NCI-H345 treated with DMSO at 0.1 percent for 48 hours (cell line): ENCODE data around the gene FNDC3B.
A peak's percentile ranks its signal among the peaks of the same experiment; 100 is the strongest.
"Not testable (repeated sequence)": the region's sequence is repeated elsewhere in the genome, so short reads cannot be mapped to it uniquely, and the experiment has no call there.

Experiments used
- DNase-seq: peaks from one replicate; lab custom pipeline; 2025; ENCODE audit not compliant: unreplicated experiment; lab: John Stamatoyannopoulos, UW

FNDC3B gene

DNA sequence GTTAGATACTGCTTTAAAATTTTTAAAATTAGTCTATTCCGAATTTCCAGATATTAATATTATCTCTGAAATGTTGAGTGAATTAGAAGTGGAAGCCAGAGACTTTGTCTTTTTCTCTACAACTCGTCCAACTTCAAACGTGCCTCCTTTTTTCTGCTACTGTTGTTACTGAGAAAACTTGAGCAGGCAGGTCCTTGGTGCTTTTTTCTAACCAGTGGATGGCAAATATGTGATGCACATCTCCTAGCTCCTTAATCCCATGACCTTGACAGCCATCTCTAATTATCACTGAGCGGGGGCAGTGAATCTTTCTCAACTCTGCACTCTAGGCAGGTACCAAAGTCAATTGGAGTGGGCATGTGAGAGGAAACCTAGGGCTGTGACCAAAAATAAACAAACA is 50.7 kb downstream of the FNDC3B start:
- DNase-seq = no peak

GRCh38 chr3:172092658-172093057 is 53.3 kb downstream of the FNDC3B start:
- no peak for DNase-seq

GRCh38 chr3:172093581-172094443 is 54.4 kb downstream of the FNDC3B start:
- not testable (repeated sequence) for DNase-seq

DNA sequence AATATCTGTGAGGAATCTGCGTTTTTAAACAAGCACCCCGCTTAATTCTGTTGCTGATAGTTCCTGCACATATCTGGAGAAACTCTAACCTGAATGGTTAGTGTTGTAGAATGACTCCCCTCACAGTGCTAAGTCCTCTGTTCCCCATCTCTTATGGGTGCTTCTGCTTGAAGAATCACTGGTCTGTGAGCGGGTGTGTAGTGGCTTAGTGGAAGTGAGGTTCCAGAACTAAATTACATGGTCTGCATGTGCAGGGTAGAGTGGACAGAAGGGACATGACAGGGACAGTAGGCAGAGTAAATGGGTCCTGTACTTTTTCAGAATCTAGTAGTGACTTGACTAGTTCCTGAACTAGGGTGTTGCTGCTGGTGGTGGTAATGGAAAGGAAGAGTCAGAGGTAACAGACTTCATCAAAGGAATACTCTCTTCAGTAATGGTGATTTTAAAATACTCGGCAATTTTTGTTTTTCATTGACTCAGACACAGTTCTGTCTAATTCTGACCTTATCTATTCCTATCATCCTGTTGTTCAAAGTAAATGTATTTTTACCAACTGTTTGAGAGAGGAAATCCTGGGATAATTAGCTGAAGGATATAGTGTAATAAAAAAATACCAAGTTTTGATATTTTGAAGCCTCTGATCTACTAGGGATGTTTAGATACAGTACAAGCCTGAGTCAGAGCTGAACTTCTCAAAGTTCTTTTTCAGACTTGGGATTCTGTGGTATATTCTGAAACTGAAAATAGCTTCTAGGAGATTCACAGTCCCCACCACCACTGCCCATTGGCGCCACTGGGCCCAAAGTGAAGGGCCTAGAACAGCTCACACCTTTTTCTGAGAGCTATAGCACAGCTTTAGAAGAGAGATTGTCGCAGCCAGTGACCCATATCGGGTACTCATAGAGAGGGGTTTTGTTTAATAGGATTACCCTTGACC is 55.5 kb downstream of the FNDC3B start:
- DNase-seq = no peak

DNA sequence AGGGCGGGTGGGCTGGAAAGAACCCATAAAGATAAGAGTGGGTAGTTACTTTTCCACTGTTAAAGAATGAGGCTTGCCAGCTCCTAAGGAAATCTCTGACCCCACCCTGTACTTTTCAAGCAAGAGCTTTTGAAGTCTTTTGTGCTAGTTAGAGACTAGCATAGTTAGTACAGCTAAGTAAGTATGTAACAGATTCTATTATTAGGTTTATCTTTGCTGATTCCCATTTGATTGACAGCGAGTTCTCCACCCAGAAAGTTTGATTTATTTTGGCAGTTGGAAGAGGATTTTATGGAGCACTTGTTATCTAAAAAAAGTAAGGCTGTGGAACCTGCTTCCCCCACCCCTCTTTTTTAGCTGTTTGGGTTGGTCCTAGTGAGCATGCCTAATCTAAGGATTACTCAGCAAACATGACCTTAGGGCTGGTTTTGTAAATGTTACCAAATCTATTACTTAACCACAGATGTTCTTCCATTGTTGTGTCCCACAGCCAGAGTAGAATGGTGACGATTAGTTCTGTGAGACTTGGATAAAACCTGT is 57.6 kb downstream of the FNDC3B start:
- no peak for DNase-seq

DNA sequence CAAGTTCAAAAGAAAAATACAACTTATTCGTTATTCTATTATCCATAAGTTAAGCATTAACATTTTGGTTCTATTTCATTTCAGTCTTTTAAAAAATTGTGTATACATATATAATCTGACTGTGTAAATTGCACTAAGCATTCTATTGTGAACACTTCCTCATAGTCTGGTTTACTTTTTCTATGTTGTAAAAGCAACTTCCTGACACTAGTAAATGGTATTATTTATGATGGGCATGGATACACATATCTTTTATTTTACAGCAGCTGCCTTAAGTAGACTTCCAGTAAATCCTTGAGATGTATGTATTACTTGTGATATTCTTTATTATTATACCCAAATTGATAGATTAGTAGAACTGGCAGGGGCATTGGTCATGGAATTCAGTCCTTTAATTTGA is 58.2 kb downstream of the FNDC3B start:
- DNase-seq = no peak

- DNase-seq = peak; percentile 3
Observed at GRCh38 chr3:172098698-172099494, 59.5 kb downstream of the FNDC3B start.

DNA sequence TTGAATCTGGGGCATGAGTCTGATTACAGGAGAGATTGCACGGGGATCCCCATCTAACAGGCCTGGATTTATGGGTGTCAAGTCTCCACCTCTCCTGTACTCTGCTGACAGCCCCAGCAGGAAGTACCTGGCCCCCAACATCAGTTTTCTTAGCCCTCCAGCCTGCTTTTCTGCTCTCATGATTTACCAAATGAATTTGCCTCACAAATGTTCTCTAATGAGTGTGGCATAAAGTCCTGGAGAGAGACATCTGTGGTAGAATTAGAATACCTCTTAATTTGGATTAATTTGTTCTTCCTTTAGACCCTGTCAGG is 60.1 kb downstream of the FNDC3B start:
- no peak for DNase-seq

- DNase-seq = no peak
Observed at GRCh38 chr3:172100482-172100881, 61.1 kb downstream of the FNDC3B start.

- DNase-seq = no peak
Observed at GRCh38 chr3:172101107-172101506, 61.7 kb downstream of the FNDC3B start.

GRCh38 chr3:172102123-172102882 is 62.9 kb downstream of the FNDC3B start:
- no peak for DNase-seq

DNA sequence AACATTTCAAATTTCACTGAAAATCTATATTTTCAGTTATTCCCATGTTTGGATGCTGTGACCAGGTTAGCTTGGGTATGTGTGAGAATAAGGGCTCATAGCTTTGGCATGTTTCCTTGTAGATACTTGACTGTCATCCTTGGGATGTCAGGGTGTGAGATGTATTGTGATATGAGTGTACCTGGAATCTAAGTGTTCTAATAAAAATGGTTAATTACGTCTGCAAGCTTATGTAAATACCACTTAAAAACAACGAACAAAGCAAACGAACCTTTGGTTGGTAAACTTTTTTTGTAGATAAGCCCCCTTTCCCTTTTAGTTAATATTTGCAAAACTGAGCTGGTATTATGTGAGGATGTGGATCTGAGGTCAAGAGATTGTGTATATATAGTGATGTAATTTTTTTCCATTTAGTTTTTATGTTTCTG is 63.5 kb downstream of the FNDC3B start:
- DNase-seq = no peak

GRCh38 chr3:172103724-172104123 is 64.3 kb downstream of the FNDC3B start:
- DNase-seq = no peak

DNA sequence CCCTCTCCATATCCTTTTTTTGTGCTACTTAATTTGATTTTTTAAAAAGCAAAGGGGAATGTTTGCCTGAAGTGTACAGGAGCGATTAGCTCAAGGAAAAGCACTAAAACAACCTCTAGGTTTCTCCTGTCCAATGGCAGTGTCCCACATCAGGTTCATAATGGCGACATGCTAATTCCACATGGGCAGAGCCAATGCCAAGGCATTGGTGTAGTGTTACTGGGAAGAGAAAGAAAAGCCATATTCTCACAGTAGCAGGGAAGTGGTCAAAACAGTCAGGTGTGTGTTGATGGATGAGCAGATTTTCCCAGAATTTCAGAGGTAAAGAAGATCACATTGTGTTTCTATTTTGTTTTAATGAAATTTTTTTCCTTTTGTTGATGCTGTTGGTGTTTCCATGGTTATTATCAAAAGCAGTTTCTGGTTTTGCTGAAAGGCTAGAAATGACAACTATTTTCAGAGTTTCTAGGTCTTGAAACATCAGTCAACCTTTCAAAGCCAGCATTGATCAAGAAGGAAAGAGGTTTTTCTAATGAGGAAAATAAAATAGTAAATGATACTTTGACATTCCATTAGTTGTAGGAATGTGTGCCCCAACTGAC is 65.2 kb downstream of the FNDC3B start:
- DNase-seq = no peak

DNA sequence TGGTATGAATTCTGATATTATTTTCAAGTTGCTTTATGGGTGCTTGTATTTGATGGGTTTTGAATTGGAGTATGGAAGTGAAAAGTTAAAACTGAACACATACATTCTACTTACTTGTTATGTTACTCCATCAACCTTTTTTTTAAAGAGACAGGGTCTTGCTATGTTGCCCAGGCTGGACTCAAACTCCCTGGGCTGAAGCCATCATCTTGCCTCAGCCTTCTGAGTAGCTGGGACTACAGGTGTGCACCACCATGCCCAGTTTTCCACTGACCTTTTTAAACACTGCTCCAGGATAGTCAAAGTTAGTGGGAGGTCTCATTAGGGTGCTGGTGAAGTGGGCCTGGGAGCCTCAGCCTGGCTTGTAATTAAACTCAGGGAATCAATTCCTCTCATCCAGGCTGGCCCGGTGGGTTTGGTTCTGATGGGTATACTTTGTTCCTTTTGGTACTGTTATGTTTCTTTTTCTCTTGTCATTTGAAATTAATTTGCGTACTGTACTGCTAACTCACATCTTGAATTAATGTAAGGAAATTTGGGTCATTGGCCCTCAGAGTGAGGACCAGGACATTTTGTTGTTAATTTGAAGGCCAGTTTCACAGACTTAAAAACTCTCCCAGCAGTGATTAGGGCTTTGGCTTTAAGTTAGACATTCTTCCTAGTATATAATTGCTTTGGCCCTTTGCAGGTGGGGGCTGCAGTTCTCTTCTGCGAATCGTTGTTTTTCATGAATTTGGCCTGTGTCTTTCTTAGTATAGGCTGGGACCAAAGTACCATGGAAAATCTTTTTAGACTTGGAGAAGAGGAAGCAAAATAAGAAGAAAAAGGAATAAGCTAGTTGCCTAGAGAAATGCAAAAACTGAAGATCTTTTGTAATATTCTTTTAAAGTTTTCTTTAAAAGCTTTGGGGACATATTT is 66.9 kb downstream of the FNDC3B start:
- no peak for DNase-seq

GRCh38 chr3:172106989-172107388 is 67.6 kb downstream of the FNDC3B start:
- DNase-seq = no peak

- DNase-seq = no peak
Observed at GRCh38 chr3:172107403-172107802, 68.0 kb downstream of the FNDC3B start.

- DNase-seq = no peak
Observed at GRCh38 chr3:172110127-172110779, 70.9 kb downstream of the FNDC3B start.
